T-helper 1 cell (primary cell): ENCODE measurements around the gene AAGAB.
"Not testable (repeated sequence)": the region's sequence is repeated elsewhere in the genome, so short reads cannot be mapped to it uniquely, and the experiment has no call there.

ENCODE experiments used
- DNase-seq, 5 donors: peaks; one replicate each; pipeline ENCODE4 v3.0.0-alpha.2; 2012 to 2020
- total RNA-seq, 4 donors: gene quantifications; one replicate each; lab custom pipeline; 2026; lab: John Stamatoyannopoulos, UW

Gene AAGAB, protein sequence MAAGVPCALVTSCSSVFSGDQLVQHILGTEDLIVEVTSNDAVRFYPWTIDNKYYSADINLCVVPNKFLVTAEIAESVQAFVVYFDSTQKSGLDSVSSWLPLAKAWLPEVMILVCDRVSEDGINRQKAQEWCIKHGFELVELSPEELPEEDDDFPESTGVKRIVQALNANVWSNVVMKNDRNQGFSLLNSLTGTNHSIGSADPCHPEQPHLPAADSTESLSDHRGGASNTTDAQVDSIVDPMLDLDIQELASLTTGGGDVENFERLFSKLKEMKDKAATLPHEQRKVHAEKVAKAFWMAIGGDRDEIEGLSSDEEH
- total RNA-seq = 27.4 to 49.0 (median 36.0) reads per million in 4 donors

DNA sequence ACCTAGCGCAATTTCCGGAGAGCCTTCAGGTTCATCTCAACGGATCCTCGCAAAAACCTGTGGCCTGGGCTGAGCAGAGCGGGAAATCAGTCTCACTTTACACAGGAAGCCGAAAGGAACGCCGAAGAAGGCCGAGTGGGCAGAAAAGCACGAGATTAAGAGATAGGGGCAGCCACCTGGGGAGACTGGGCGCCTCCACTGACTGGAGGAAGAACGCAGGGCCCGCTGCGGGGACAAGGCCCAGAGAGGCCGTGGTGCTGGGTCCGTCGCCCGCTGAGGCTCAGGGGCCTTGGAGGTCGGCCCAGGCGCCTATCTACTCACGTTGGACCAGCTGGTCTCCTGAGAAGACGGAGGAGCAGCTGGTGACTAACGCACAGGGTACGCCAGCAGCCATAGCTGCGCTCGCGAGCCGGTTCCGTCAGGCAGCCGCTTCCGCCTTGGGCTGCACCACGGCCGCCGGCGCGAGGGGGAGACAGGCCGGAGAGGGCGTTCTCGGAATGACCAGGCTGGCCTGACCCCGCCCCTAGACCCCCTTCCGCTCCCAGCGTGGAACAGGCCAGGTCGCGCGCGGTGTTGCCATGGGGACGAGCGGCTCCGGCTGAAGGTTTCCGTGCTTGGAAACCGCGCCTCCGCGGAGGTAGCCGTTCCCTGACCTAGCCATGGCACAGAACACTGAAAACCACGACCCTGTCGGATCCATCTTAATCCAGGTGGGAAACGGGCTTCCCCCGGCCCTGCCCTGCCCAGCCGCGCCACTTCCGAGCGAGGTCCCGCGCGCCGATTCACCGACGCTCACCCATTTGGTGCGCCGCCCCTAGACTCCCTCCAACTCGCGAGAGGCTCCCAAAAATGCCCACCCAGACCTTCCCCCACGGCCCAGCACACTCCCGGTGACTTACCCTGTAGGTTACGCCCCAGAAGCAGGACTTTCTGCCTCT is at the start of gene AAGAB, which contains the start of gene IQCH:
AAGAB (minus strand) TSS at position 424 of the 938 bp plus-strand sequence; CDS start at position 394, 30 bp downstream.
IQCH (plus strand) TSS at position 549 of the 938 bp plus-strand sequence; CDS start at position 660, 111 bp downstream.
- DNase-seq = peak; percentile 88 to 97 (median 90)

DNA sequence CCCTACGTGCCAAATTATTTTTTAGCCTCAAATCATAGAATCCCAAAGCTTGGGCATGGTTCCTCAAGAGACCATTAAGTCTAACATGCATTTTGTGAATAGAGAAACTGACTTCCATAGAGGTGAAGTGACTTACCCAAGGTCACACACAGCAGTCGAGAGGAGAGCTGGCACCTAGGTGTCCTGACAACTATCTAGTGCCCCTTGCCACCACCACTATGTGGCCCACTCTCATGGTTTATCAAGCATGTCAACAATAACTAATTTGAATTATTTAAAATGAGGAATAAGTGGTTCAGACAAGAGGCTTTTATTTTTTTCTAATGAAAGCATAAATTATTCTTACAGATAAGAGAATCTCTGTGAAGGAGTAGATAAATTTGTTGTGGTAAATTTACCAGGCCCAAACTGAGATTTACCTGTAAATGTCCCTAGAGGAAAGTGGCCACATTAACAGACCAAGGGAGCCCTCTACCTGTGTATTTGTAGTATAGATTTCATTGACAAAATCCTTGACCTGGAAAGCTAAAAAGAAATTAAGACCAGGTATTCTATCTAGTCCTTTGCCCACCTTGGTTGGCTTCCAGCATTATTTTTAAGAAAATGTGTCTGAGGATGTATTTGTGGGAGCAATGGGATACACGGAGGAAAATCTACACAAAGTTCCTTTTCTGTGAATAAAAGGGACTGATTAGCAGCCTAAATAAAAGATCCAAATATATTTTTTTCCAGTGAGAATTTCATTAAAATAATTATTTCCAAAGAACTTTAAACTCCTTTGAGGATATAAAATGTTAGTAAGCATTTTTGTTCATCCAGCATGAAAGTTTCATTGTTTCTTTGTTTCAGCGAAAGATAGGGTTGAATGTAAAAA is 49.3 kb upstream of the AAGAB start:
- DNase-seq = peak in 4 of 5 donors; percentile 3 to 53 (median 23)

DNA sequence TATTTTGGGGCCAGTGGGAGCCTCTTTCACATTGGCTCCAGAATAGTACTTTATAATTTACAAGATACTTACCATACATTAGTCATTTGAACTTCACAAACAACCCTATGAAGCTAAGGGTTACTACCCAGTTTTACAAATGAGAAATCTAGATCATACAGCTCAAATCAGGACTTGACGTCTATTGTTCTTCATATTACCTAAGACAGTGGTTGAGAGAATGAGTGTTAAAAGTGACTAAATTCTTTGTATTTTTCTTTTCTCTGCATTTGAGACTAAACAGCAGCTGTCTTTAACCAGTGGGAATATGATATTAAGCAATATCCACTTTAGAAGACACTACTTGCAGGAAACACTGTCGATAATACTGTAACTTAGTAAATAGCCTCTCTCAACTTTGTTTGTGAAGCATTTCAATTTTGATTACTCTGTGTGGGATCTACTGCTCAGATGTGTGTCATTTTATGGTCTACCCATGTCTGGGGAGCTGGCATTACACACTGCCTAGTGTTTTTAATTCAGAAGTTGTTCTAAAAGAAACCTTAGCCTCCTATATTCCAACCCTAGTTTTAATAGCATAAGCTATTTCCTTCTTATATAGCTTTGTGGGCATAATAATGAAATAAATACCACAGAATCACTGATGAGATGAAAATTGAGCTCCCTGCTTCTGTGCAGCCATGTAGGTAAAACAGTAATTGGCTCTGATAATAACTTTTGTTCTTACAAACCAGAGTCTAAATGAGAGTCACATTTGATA is 46.0 kb upstream of the AAGAB start:
- no peak for DNase-seq

- no peak for DNase-seq
Observed at GRCh38 chr15:67296684-67297083, 42.2 kb upstream of the AAGAB start.

- DNase-seq = no peak
Observed at GRCh38 chr15:67296188-67296587, 41.7 kb upstream of the AAGAB start.

GRCh38 chr15:67290319-67290718 is 35.9 kb upstream of the AAGAB start:
- DNase-seq = no peak

- not testable (repeated sequence) for DNase-seq
Observed at GRCh38 chr15:67286400-67286799, 31.9 kb upstream of the AAGAB start.

GRCh38 chr15:67285625-67286024 is 31.2 kb upstream of the AAGAB start:
- not testable (repeated sequence) for DNase-seq

- no peak for DNase-seq
Observed at GRCh38 chr15:67281714-67282113, 27.3 kb upstream of the AAGAB start.

DNA sequence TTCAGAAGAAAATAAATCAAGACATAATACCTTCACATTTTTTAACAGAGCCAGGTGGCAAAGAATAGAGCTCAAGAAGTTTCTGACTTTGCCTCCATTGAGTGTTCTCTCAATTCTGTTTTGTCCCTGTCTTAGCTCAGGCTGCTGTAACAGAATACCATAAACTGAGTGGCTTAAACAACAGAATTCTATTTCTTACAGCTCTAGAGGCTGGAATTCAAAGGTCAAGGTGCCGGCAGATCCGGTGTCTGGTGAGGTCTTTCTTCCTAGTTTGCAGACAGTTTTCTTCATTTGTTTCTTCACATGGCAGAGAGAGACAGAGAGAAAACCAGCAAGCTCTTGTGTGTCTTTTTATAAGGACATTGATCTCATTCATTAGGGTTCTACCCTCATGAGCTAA is 25.8 kb upstream of the AAGAB start:
- DNase-seq = no peak

- DNase-seq = no peak
Observed at GRCh38 chr15:67276666-67277065, 22.2 kb upstream of the AAGAB start.

- no peak for DNase-seq
Observed at GRCh38 chr15:67274236-67274635, 19.8 kb upstream of the AAGAB start.

GRCh38 chr15:67267951-67268941 is 13.8 kb upstream of the AAGAB start:
- no peak for DNase-seq

DNA sequence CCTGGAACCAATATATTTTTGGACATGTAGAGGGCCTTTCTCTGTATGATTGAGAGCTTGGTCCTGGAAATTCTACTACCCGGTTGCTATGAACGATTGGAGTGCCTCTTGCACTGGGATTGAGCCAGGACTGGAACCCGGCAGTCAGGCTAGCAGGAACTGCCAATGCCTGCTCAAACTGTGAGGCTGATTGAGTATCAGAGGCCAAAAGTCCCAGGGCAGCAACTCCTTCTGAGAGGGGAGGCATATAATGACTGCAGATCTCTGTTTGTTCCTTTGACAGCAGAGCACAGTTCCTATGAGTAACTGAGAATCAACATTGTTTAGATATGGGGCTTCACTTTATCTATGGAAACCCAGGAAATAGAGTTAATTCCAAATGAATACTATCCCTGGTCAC is 13.0 kb upstream of the AAGAB start:
- no peak for DNase-seq

GRCh38 chr15:67266870-67267269 is 12.4 kb upstream of the AAGAB start:
- DNase-seq = no peak

DNA sequence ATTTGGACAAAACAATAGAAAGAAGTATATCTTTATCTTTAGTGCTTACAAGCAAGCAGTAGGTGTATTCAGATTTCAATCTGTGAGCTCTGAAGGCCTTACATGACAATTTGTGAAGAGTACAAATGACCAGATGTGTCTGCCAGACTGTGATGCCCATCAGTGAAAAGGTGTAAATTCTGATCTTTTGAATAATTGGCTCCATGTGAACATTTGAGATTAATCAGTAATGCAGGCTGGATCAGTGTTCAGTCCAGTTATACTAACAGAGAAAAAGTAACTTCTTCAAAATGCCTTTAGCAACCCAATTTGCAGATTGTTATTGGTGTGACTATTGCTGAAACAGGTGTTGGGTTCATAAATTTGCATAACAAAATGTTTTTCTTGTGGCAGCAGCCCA is 5.3 kb upstream of the AAGAB start:
- no peak for DNase-seq

- DNase-seq = no peak
Observed at GRCh38 chr15:67259379-67259778, 4.9 kb upstream of the AAGAB start.

- not testable (repeated sequence) for DNase-seq
Observed at GRCh38 chr15:67258412-67258811, 4.0 kb upstream of the AAGAB start.

- no peak for DNase-seq
Observed at GRCh38 chr15:67256051-67256450, 1.6 kb upstream of the AAGAB start.

- DNase-seq = peak in 1 of 5 donors; percentile 2
Observed at GRCh38 chr15:67253549-67254237, 768 bp downstream of the AAGAB start.
